MCF 10A (cell line): Measurements from ENCODE around the gene SF3B1. TPM values are rescaled to one million over a fixed set of nuclear protein-coding genes. Genes with fewer than 3 reads are reported as not detected.
A peak's percentile ranks its signal among the peaks of the same experiment; 100 is the strongest.
"Not testable (repeated sequence)": the region's sequence is repeated elsewhere in the genome, so short reads cannot be mapped to it uniquely, and the experiment has no call there.

Source experiments
- BruUV-seq: library from RNA; stranded (reverse); fragments of 400-500 nt; replicated peaks from 2 replicates; lab custom pipeline; 2021; lab: Mats Ljungman, UMichigan
- CTCF ChIA-PET: fragments of 300-600 bp; sonication (Branson Sonifier 250); formaldehyde crosslinking; extraction: SDS; loops from one replicate; lab custom pipeline; 2021; ENCODE audit warnings: antibody characterized with exemption, inconsistent platforms; lab: Yijun Ruan, JAX
- POLR2A ChIA-PET: fragments of 300-600, 350-650 bp; sonication (Branson Sonifier 250); formaldehyde crosslinking; extraction: SDS; loops from one replicate; lab custom pipeline; 2020; ENCODE audit warnings: antibody characterized with exemption, inconsistent platforms; lab: Yijun Ruan, JAX
- DNase-seq: peaks from one replicate; pipeline ENCODE4 v3.0.0-alpha.2; 2018; ENCODE audit not compliant: unreplicated experiment
- H3K27ac Mint-ChIP-seq: one replicate; pipeline ENCODE4 v1.8.0; 2022; ENCODE audit warnings: mild to moderate bottlenecking, low read depth, mixed read lengths; ENCODE audit not compliant: unreplicated experiment
- H3K27me3 Mint-ChIP-seq: one replicate; pipeline ENCODE4 v1.8.0; 2022; ENCODE audit warnings: mixed read lengths; ENCODE audit not compliant: insufficient read depth, unreplicated experiment
- H3K36me3 Mint-ChIP-seq: one replicate; pipeline ENCODE4 v1.8.0; 2022; ENCODE audit warnings: mild to moderate bottlenecking, moderate library complexity, mixed read lengths; ENCODE audit not compliant: insufficient read depth, unreplicated experiment
- H3K4me1 Mint-ChIP-seq: one replicate; pipeline ENCODE4 v1.8.0; 2022; ENCODE audit warnings: mixed read lengths; ENCODE audit not compliant: insufficient read depth, unreplicated experiment
- H3K4me3 Mint-ChIP-seq: one replicate; pipeline ENCODE4 v1.8.0; 2022; ENCODE audit warnings: mild to moderate bottlenecking, moderate library complexity, mixed read lengths; ENCODE audit not compliant: unreplicated experiment
- H3K9me3 Mint-ChIP-seq: one replicate; pipeline ENCODE4 v1.8.0; 2022; ENCODE audit warnings: mixed read lengths; ENCODE audit not compliant: unreplicated experiment
- CTCF ChIP-seq: fragments of 200-600 bp; IDR thresholded peaks from one replicate; pipeline ENCODE4 v1.8.0; 2022; ENCODE audit warnings: antibody characterized with exemption, mild to moderate bottlenecking; ENCODE audit not compliant: unreplicated experiment
- intact Hi-C: fragments of 100-400 bp; cut with micrococcal nuclease; formaldehyde crosslinking; loops from 2 replicates; pipeline ENCODE4 v1.14.1; 2022
- total RNA-seq: library from RNA; stranded (reverse); gene quantifications from 2 replicates; pipeline ENCODE4 v1.2.3, GENCODE V29; 2022

Gene SF3B1
- total RNA-seq, 1 experiment from 2014 or later = 179 TPM

DNA sequence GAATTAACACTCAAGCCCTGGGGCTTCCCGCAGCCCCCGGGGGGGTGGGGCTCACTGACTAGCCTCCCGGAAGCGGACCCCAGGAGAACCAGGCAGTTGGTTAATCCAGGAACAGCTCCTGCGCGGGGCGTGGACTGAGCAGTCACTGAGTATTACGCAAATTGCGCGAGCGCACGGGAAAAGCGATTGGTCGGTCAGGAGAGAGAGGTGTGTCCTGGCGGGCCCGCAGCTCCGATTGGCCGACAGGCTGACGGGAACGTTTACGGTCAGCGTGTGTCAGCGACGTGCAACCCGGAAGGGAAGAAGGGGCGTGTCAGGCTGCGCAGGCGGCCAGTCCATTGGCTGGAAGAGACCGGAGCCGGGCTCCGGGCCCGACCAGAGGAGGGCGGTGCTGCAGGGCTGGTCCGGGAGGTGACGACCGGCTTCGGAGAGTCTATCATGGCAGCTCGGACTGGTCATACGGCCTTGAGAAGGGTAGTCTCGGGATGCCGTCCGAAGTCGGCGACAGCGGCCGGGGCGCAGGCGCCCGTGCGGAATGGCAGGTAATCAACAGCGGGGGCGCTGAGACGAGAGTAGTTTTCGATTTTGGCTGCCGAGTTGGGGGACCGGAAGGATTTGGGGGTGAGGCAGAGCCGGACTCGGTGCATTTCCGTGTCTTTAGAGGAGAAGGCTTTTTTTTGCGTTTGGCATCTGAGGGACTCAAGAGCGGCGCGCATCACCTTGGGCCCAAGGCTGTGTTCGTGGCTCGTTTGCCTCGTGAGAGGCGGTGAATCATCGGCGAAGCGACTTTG, 18.5 kb upstream of the SF3B1 start, which contains the start of gene COQ10B:
TSS of gene COQ10B (plus strand) at position 430 of the 791 bp plus-strand sequence. CDS start at position 439, 9 bp downstream.
- Mint-ChIP-seq H3K4me3 (peak within 1 kb of the TSS; percentile 99), H3K9me3 (no peaks in the 10 kb centered on the region), H3K4me1 (peaks cover 16% of the 10 kb centered on the region), H3K27me3 (no peaks in the 10 kb centered on the region), H3K36me3 (peaks cover 11% of the 10 kb centered on the region), H3K27ac (peak within 1 kb of the TSS; percentile 100)
- intact Hi-C loops = loop anchor here (1.0 to 5.0 kb wide), 3 partner anchors 18 to 254 kb away; partner anchors contain the start of genes HSPD1, MARS2 and SF3B1
- peak; percentile 99 for DNase-seq
- POLR2A ChIA-PET = interaction anchor here (0.5 to 12.1 kb wide), 21 partner anchors 10 to 1877 kb away, joined by 3 to 257 read pairs (median 5); partner anchors contain the start of genes HSPD1, HSPE1, MARS2 and MOB4
- CTCF ChIA-PET = interaction anchor here (0.6 to 1.0 kb wide), 2 partner anchors 71 to 161 kb away, joined by 3 read pairs; no protein-coding TSS in a partner anchor
- TF ChIP-seq CTCF = no peak
- BruUV-seq = TSS peak; percentile 79

GRCh38 chr2:197452754-197453122, 17.9 kb upstream of the SF3B1 start:
- peak overlapping the region; percentile 99 for H3K4me3 Mint-ChIP-seq
- DNase-seq = no peak
- peak overlapping the region; percentile 100 for H3K27ac Mint-ChIP-seq
- intact Hi-C loops = loop anchor here (1.0 to 5.0 kb wide), 3 partner anchors 17 to 255 kb away; partner anchors contain the start of genes HSPD1, MARS2 and SF3B1
- no peak for TF ChIP-seq CTCF
- CTCF ChIA-PET = interaction anchor here (1.0 kb wide), 1 partner anchor 162 kb away, joined by 3 read pairs; no protein-coding TSS in a partner anchor
- peaks cover 11% of the 10 kb centered on the region for H3K36me3 Mint-ChIP-seq
- POLR2A ChIA-PET = interaction anchor here (0.5 to 12.1 kb wide), 19 partner anchors 9 to 527 kb away, joined by 3 to 257 read pairs (median 5); partner anchors contain the start of genes HSPD1, HSPE1, MARS2 and MOB4
- peaks cover 11% of the 10 kb centered on the region for H3K4me1 Mint-ChIP-seq
- BruUV-seq = no TSS peak
- H3K27me3 Mint-ChIP-seq = no peaks in the 10 kb centered on the region
- no peaks in the 10 kb centered on the region for H3K9me3 Mint-ChIP-seq

DNA sequence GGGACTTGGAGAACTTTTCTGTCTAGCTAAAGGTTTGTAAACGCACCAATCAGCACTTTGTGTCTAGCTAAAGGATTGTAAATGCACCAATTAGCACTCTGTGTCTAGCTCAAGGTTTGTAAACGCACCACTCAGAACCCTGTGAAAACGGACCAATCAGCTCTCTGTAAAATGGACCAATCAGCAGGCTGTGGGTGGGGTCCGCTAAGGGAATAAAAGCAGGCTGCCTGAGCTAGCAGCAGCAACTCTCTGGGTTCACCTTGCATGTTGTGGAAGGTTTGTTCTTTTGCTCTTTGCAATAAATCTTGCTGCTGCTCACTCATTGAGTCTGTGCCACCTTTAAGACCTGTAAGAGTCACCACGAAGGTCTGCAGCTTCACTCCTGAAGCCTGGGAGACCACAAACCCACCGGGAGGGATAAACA, 16.1 kb upstream of the SF3B1 start:
- H3K4me1 Mint-ChIP-seq = peaks cover 11% of the 10 kb centered on the region
- H3K27me3 Mint-ChIP-seq, H3K9me3 Mint-ChIP-seq, DNase-seq, BruUV-seq, H3K4me3 Mint-ChIP-seq, H3K27ac Mint-ChIP-seq: not testable (repeated sequence)
- ChIA-PET POLR2A (interaction anchor here (0.6 to 12.1 kb wide), 5 partner anchors 16 to 252 kb away, joined by 3 to 257 read pairs (median 4); partner anchors contain the start of genes HSPD1, HSPE1, MOB4 and SF3B1), CTCF (interaction anchor here (0.5 to 1.5 kb wide), 5 partner anchors 11 to 529 kb away, joined by 3 to 6 read pairs (median 5); no protein-coding TSS in a partner anchor)
- H3K36me3 Mint-ChIP-seq = peaks cover 11% of the 10 kb centered on the region
- intact Hi-C loops = loop anchor here (5.0 kb wide), 2 partner anchors 46 to 256 kb away; partner anchors contain the start of genes HSPD1 and MARS2

DNA sequence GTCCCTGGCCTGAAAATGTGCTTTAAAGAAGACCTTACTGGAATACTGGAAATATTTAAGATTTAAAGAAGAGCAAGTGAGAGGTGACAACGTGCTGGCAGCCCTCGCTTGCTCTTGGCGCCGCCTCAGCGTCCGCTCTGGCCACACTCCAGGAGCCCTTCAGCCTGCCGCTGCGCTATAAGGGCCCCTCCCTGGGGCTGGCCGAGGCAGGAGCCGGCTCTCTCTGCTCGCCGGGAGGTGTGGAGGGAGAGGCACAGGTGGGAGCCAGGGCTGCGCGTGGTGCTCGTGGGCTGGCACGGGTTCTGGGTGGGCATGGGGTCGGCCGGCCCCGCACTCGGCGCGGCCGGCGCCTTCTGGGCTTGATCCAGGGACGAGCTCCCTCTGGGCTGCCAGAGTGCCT, 15.6 kb upstream of the SF3B1 start:
- Mint-ChIP-seq H3K4me3 (no peak overlapping the region), H3K9me3 (no peaks in the 10 kb centered on the region), H3K4me1 (peaks cover 11% of the 10 kb centered on the region), H3K27me3 (no peaks in the 10 kb centered on the region), H3K36me3 (peaks cover 11% of the 10 kb centered on the region), H3K27ac (no peak overlapping the region)
- POLR2A ChIA-PET = interaction anchor here (1.2 to 12.1 kb wide), 3 partner anchors 15 to 65 kb away, joined by 4 to 257 read pairs (median 135); partner anchors contain the start of genes HSPD1, HSPE1, MOB4 and SF3B1
- TF ChIP-seq CTCF = no peak
- intact Hi-C loops = loop anchor here (5.0 kb wide), 2 partner anchors 47 to 257 kb away; partner anchors contain the start of genes HSPD1 and MARS2
- no peak for DNase-seq
- CTCF ChIA-PET = interaction anchor here (0.5 to 1.0 kb wide), 4 partner anchors 11 to 529 kb away, joined by 3 to 6 read pairs (median 4); no protein-coding TSS in a partner anchor
- BruUV-seq = no TSS peak
